ENCODE data around the gene CGRRF1. TPM values are rescaled to one million over a fixed set of nuclear protein-coding genes. Genes with fewer than 3 reads are reported as not detected.

CGRRF1 gene
- total RNA-seq, 1 experiment from 2014 or later: 11.2 TPM

GRCh38 chr14:54498095-54498531 is 11.6 kb upstream of the CGRRF1 start:
- Histone ChIP-seq H3K9me3 (ENCODE audit: low read depth, low read length, poor library complexity, severe bottlenecking) (no peaks in the 10 kb centered on the region), H3K36me3 (ENCODE audit: insufficient read depth, low read length, poor library complexity, severe bottlenecking) (no peaks in the 10 kb centered on the region), H3K27ac (ENCODE audit: low read depth, low read length, poor library complexity, severe bottlenecking) (no peak overlapping the region), H3K27me3 (replicated peaks; ENCODE audit: insufficient read depth, low read depth, low read length, poor library complexity) (no peaks in the 10 kb centered on the region), H3K4me3 (ENCODE audit: low read depth, low read length, poor library complexity, severe bottlenecking) (no peak overlapping the region), H3K4me1 (ENCODE audit: insufficient read depth, low read length, poor library complexity, severe bottlenecking) (peaks cover 4% of the 10 kb centered on the region)
- ChIA-PET CTCF (no interaction called here), POLR2A (ENCODE audit: low non-redundant PET) (no interaction called here)
- TF ChIP-seq CTCF (conservative IDR thresholded peaks at IDR 0.05; ENCODE audit: low read depth, low read length) (no peak), EZH2 (IDR thresholded peaks at IDR 0.05; ENCODE audit: borderline replicate concordance, low read depth, low read length, poor library complexity, severe bottlenecking) (no peak)
- intact Hi-C loops (cut with micrococcal nuclease; ENCODE audit: unreplicated experiment): no loop called here
- BruUV-seq (replicated peaks): no TSS peak
- no peak for DNase-seq (ENCODE audit: low spot score)

- intact Hi-C loops (cut with micrococcal nuclease; ENCODE audit: unreplicated experiment): no loop called here
- Histone ChIP-seq H3K4me3 (ENCODE audit: low read depth, low read length, poor library complexity, severe bottlenecking) (no peak overlapping the region), H3K27ac (ENCODE audit: low read depth, low read length, poor library complexity, severe bottlenecking) (no peak overlapping the region), H3K4me1 (ENCODE audit: insufficient read depth, low read length, poor library complexity, severe bottlenecking) (peaks cover 7% of the 10 kb centered on the region), H3K9me3 (ENCODE audit: low read depth, low read length, poor library complexity, severe bottlenecking) (no peaks in the 10 kb centered on the region), H3K27me3 (replicated peaks; ENCODE audit: insufficient read depth, low read depth, low read length, poor library complexity) (no peaks in the 10 kb centered on the region), H3K36me3 (ENCODE audit: insufficient read depth, low read length, poor library complexity, severe bottlenecking) (no peaks in the 10 kb centered on the region)
- DNase-seq (ENCODE audit: low spot score): no peak
- POLR2A ChIA-PET (ENCODE audit: low non-redundant PET): no interaction called here
- CTCF ChIA-PET: no interaction called here
- no TSS peak for BruUV-seq (replicated peaks)
- TF ChIP-seq CTCF (conservative IDR thresholded peaks at IDR 0.05; ENCODE audit: low read depth, low read length) (no peak), EZH2 (IDR thresholded peaks at IDR 0.05; ENCODE audit: borderline replicate concordance, low read depth, low read length, poor library complexity, severe bottlenecking) (no peak)
Observed at GRCh38 chr14:54498579-54498978, 11.1 kb upstream of the CGRRF1 start.

GRCh38 chr14:54500744-54501143 is 9.0 kb upstream of the CGRRF1 start:
- TF ChIP-seq CTCF (conservative IDR thresholded peaks at IDR 0.05; ENCODE audit: low read depth, low read length) (no peak), EZH2 (IDR thresholded peaks at IDR 0.05; ENCODE audit: borderline replicate concordance, low read depth, low read length, poor library complexity, severe bottlenecking) (no peak)
- Histone ChIP-seq H3K36me3 (ENCODE audit: insufficient read depth, low read length, poor library complexity, severe bottlenecking) (no peaks in the 10 kb centered on the region), H3K27me3 (replicated peaks; ENCODE audit: insufficient read depth, low read depth, low read length, poor library complexity) (no peaks in the 10 kb centered on the region), H3K27ac (ENCODE audit: low read depth, low read length, poor library complexity, severe bottlenecking) (no peak overlapping the region), H3K4me1 (ENCODE audit: insufficient read depth, low read length, poor library complexity, severe bottlenecking) (peaks cover 7% of the 10 kb centered on the region), H3K4me3 (ENCODE audit: low read depth, low read length, poor library complexity, severe bottlenecking) (no peak overlapping the region), H3K9me3 (ENCODE audit: low read depth, low read length, poor library complexity, severe bottlenecking) (no peaks in the 10 kb centered on the region)
- intact Hi-C loops (cut with micrococcal nuclease; ENCODE audit: unreplicated experiment): no loop called here
- ChIA-PET CTCF (no interaction called here), POLR2A (ENCODE audit: low non-redundant PET) (no interaction called here)
- no TSS peak for BruUV-seq (replicated peaks)
- no peak for DNase-seq (ENCODE audit: low spot score)

Measured in A673 (cell line).